GM12865 (cell line): ENCODE data around the gene SEL1L2.

Source experiments
- DNase-seq: peaks from one replicate; pipeline ENCODE4 v3.0.0; 2010; ENCODE audit warnings: low read depth
- H3K4me3 ChIP-seq: 2 replicates; pipeline ENCODE4 v1.5.1; 2011; ENCODE audit warnings: mild to moderate bottlenecking, low read depth, low read length, control low read depth
- CTCF ChIP-seq: IDR thresholded peaks from 2 replicates; pipeline ENCODE4 v1.5.1; 2011; ENCODE audit warnings: low read length, control low read depth, low read depth, inconsistent platforms; ENCODE audit not compliant: insufficient read depth; ENCODE audit errors: missing control alignments

Gene SEL1L2

GRCh38 chr20:13984211-13984610 is 6.2 kb downstream of the SEL1L2 start:
- TF ChIP-seq CTCF, result no peak
- no peak for DNase-seq

GRCh38 chr20:13960525-13960924 is 29.9 kb downstream of the SEL1L2 start:
- no peak for TF ChIP-seq CTCF

More at GRCh38 chr20:13984211-13984610, 6.2 kb downstream of the SEL1L2 start:
- no peak overlapping the region for H3K4me3 ChIP-seq

GRCh38 chr20:13960119-13960518 is 30.3 kb downstream of the SEL1L2 start:
- DNase-seq, result no peak
- H3K4me3 ChIP-seq, result no peak overlapping the region
- TF ChIP-seq CTCF, result no peak

More at GRCh38 chr20:13960525-13960924, 29.9 kb downstream of the SEL1L2 start:
- H3K4me3 ChIP-seq, result no peak overlapping the region
- DNase-seq, result no peak

GRCh38 chr20:13953227-13953626 is 37.2 kb downstream of the SEL1L2 start:
- DNase-seq, result peak; percentile 24
- TF ChIP-seq CTCF, result peak; percentile 32

GRCh38 chr20:13947719-13948118 is 42.7 kb downstream of the SEL1L2 start:
- no peak for DNase-seq
- TF ChIP-seq CTCF, result no peak
- H3K4me3 ChIP-seq, result no peak overlapping the region

More at GRCh38 chr20:13953227-13953626, 37.2 kb downstream of the SEL1L2 start:
- H3K4me3 ChIP-seq, result no peak overlapping the region

GRCh38 chr20:13941031-13941430 is 49.4 kb downstream of the SEL1L2 start:
- H3K4me3 ChIP-seq, result no peak overlapping the region
- TF ChIP-seq CTCF, result no peak
- no peak for DNase-seq

GRCh38 chr20:13936781-13937576 is 53.4 kb downstream of the SEL1L2 start:
- no peak for DNase-seq
- H3K4me3 ChIP-seq, result no peak overlapping the region
- TF ChIP-seq CTCF, result no peak
